Loucy (cell line): ENCODE data around the gene INVS.
"Not testable (repeated sequence)": the region's sequence is repeated elsewhere in the genome, so short reads cannot be mapped to it uniquely, and the experiment has no call there.

Experiments
- H2AFZ ChIP-seq: fragments of 200-600 bp; sonication (generic); 2 replicates; pipeline ENCODE4 v1.6.0; 2016; ENCODE audit warnings: antibody characterized with exemption, mild to moderate bottlenecking, low read length, moderate library complexity
- H3F3A ChIP-seq: fragments of 200-600 bp; 2 replicates; pipeline ENCODE4 v1.6.0; 2016; ENCODE audit warnings: antibody characterized with exemption, low read depth, mild to moderate bottlenecking
- H3K27me3 ChIP-seq: fragments of 200-600 bp; sonication (generic); 2 replicates; pipeline ENCODE4 v1.6.1; 2014; ENCODE audit warnings: low read length, mild to moderate bottlenecking; ENCODE audit not compliant: insufficient read depth, poor library complexity, severe bottlenecking
- H3K36me3 ChIP-seq: fragments of 200-600 bp; sonication (generic); 2 replicates; pipeline ENCODE4 v1.6.1; 2016; ENCODE audit warnings: low read length; ENCODE audit not compliant: insufficient read depth
- H3K4me1 ChIP-seq: fragments of 200-600 bp; sonication (generic); 2 replicates; pipeline ENCODE4 v1.5.1; 2014; ENCODE audit warnings: low read length, mild to moderate bottlenecking; ENCODE audit not compliant: insufficient read depth, poor library complexity, severe bottlenecking
- H3K4me2 ChIP-seq: fragments of 200-600 bp; sonication (generic); 2 replicates; pipeline ENCODE4 v1.6.0; 2014; ENCODE audit warnings: antibody characterized with exemption, low read length, low read depth, mild to moderate bottlenecking; ENCODE audit not compliant: poor library complexity, severe bottlenecking
- H3K4me3 ChIP-seq: fragments of 200-600 bp; sonication (generic); 2 replicates; pipeline ENCODE4 v1.5.1; 2014; ENCODE audit warnings: low read length, mild to moderate bottlenecking, mixed read lengths; ENCODE audit not compliant: poor library complexity, severe bottlenecking
- H3K79me2 ChIP-seq: fragments of 200-600 bp; sonication (generic); 2 replicates; pipeline ENCODE4 v1.6.1; 2014; ENCODE audit warnings: low read length; ENCODE audit not compliant: insufficient read depth
- H3K9ac ChIP-seq: fragments of 200-600 bp; sonication (generic); 2 replicates; pipeline ENCODE4 v1.6.0; 2014; ENCODE audit warnings: mild to moderate bottlenecking, low read depth, low read length, moderate library complexity; ENCODE audit not compliant: poor library complexity, severe bottlenecking
- H3K9me2 ChIP-seq: fragments of 200-600 bp; sonication (generic); replicated peaks from 2 replicates; pipeline ENCODE4 v1.6.1; 2016; ENCODE audit warnings: low read depth, low read length, mixed read lengths
- H3K9me3 ChIP-seq: fragments of 200-600 bp; sonication (generic); 2 replicates; pipeline ENCODE4 v1.6.1; 2014; ENCODE audit warnings: mild to moderate bottlenecking, antibody characterized with exemption, low read length, low read depth; ENCODE audit not compliant: insufficient read depth
- H4K20me1 ChIP-seq: fragments of 200-600 bp; sonication (generic); 2 replicates; pipeline ENCODE4 v1.6.0; 2014; ENCODE audit warnings: antibody characterized with exemption, low read length, mild to moderate bottlenecking; ENCODE audit not compliant: insufficient read depth, poor library complexity, severe bottlenecking
- EZH2phosphoT487 ChIP-seq: fragments of 200-600 bp; IDR thresholded peaks from 2 replicates; pipeline ENCODE4 v1.6.1; 2018; ENCODE audit warnings: antibody characterized with exemption, mild to moderate bottlenecking, moderate library complexity, borderline replicate concordance
- TF ChIP-seq, protein P1 (sequence below): fragments of 200-600 bp; sonication (generic); conservative IDR thresholded peaks from 2 replicates; pipeline ENCODE4 v1.5.1; 2014; ENCODE audit warnings: mild to moderate bottlenecking, antibody characterized with exemption, low read length

INVS gene

DNA sequence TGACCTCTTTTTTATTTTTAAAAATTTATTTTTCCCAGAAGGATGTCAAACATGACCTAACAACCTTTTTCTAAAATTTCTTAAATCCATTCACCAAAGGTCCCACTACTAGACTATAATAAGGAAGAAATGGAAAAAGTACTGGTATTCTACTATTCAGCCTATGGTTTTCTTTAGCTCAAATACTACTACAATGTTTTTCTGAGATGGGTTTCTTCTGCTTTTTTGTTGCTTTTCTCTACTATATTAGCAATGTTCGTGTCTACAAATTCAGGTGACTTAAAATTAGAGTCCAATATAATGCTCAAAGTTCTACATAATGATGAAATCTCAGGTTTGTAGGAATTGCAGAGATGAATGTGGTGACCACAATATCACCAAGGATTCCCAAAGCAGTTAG is 8.2 kb upstream of the INVS start:
- H3F3A ChIP-seq = no peaks in the 10 kb centered on the region
- no peaks in the 10 kb centered on the region for H3K9me3 ChIP-seq
- no peak overlapping the region for H3K4me3 ChIP-seq
- peaks cover 74% of the 10 kb centered on the region for H4K20me1 ChIP-seq
- H2AFZ ChIP-seq = no peak overlapping the region
- H3K79me2 ChIP-seq = peaks cover 93% of the 10 kb centered on the region
- peaks cover 53% of the 10 kb centered on the region for H3K4me1 ChIP-seq
- H3K4me2 ChIP-seq = no peak overlapping the region
- no peak overlapping the region for H3K9ac ChIP-seq
- H3K36me3 ChIP-seq = no peaks in the 10 kb centered on the region
- no peaks in the 10 kb centered on the region for H3K9me2 ChIP-seq
- TF ChIP-seq, protein P1, sequence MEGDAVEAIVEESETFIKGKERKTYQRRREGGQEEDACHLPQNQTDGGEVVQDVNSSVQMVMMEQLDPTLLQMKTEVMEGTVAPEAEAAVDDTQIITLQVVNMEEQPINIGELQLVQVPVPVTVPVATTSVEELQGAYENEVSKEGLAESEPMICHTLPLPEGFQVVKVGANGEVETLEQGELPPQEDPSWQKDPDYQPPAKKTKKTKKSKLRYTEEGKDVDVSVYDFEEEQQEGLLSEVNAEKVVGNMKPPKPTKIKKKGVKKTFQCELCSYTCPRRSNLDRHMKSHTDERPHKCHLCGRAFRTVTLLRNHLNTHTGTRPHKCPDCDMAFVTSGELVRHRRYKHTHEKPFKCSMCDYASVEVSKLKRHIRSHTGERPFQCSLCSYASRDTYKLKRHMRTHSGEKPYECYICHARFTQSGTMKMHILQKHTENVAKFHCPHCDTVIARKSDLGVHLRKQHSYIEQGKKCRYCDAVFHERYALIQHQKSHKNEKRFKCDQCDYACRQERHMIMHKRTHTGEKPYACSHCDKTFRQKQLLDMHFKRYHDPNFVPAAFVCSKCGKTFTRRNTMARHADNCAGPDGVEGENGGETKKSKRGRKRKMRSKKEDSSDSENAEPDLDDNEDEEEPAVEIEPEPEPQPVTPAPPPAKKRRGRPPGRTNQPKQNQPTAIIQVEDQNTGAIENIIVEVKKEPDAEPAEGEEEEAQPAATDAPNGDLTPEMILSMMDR = no peak
- no peak for TF ChIP-seq EZH2phosphoT487
- no peaks in the 10 kb centered on the region for H3K27me3 ChIP-seq

DNA sequence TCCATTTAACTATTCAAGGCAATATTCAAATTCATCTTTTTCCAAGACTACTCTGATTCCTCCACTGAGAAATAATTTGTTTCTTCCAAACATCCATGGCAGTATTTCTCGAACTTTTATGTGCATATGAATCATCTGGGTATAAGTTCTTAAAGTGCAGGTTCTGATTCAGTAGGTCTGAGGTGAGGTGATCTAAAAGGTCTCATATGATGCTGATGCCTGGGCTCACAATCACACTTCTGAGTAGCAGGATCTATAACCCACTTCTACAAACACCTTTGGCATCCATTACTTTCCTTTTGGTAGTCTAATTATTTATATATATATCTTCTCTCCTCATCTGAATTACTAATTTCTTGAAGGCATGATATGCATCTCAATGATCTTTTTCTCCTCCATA is 7.4 kb upstream of the INVS start:
- no peaks in the 10 kb centered on the region for H3K36me3 ChIP-seq
- H3K4me2 ChIP-seq = peak overlapping the region; percentile 46
- no peak overlapping the region for H3K4me3 ChIP-seq
- no peak for TF ChIP-seq EZH2phosphoT487
- TF ChIP-seq, protein P1 = no peak
- H3K9me2 ChIP-seq = no peaks in the 10 kb centered on the region
- H3K4me1 ChIP-seq = peaks cover 54% of the 10 kb centered on the region
- no peaks in the 10 kb centered on the region for H3F3A ChIP-seq
- H2AFZ ChIP-seq = no peak overlapping the region
- no peaks in the 10 kb centered on the region for H3K27me3 ChIP-seq
- no peaks in the 10 kb centered on the region for H3K9me3 ChIP-seq
- H3K9ac ChIP-seq = no peak overlapping the region
- peaks cover 92% of the 10 kb centered on the region for H3K79me2 ChIP-seq
- H4K20me1 ChIP-seq = peaks cover 69% of the 10 kb centered on the region

DNA sequence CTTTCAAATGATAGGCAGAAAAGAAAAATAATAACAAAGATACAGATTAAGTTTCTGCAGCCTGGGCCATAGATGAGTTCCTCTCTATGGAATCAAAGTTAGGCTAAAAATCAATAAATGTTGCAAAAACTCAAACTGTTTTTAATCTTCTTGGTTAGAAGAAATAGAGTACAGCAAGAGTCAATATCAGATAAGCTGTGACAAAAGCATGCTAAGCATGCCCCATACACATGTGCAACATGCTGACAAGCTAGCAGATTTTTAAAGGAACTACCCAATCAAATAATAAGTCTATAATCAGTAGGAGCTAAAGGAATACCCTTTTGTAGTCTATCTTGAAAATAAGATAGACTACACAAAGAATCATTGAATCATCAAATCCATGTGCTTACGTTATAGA is 7.0 kb upstream of the INVS start:
- no peak overlapping the region for H2AFZ ChIP-seq
- H3K4me1 ChIP-seq = peaks cover 54% of the 10 kb centered on the region
- no peak overlapping the region for H3K4me3 ChIP-seq
- H3K4me2 ChIP-seq = peak overlapping the region; percentile 46
- H3K36me3 ChIP-seq = no peaks in the 10 kb centered on the region
- peaks cover 94% of the 10 kb centered on the region for H3K79me2 ChIP-seq
- no peaks in the 10 kb centered on the region for H3K9me2 ChIP-seq
- no peak overlapping the region for H3K9ac ChIP-seq
- peaks cover 69% of the 10 kb centered on the region for H4K20me1 ChIP-seq
- no peaks in the 10 kb centered on the region for H3K9me3 ChIP-seq
- no peaks in the 10 kb centered on the region for H3F3A ChIP-seq
- TF ChIP-seq EZH2phosphoT487 = no peak
- TF ChIP-seq, protein P1 = no peak
- no peaks in the 10 kb centered on the region for H3K27me3 ChIP-seq

DNA sequence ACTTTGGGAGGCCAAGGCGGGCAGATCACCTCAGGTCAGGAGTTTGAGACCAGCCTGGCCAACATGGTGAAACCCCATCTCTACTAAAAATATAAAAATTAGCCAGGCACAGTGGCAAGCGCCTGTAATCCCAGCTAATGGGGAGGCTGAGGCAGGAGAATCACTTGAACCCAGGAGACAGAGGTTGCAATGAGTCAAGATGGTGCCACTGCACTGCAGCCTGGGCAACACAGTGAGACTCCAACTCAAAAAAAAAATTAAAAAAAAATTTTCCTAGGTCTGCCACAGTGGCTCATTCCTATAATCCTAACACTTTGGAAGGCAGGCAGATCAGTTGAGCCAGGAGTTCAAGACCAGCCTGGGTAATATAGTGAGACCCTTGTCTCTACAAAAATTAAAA is 4.6 kb upstream of the INVS start:
- not testable (repeated sequence) for H3K9me3 ChIP-seq, H3K27me3 ChIP-seq, H3K36me3 ChIP-seq, H3K4me3 ChIP-seq, H3F3A ChIP-seq, H2AFZ ChIP-seq, H3K9me2 ChIP-seq, H3K9ac ChIP-seq
- Histone ChIP-seq H3K4me2 (peak overlapping the region; percentile 46), H3K79me2 (peaks cover 90% of the 10 kb centered on the region), H3K4me1 (peaks cover 46% of the 10 kb centered on the region), H4K20me1 (peaks cover 70% of the 10 kb centered on the region)
